Measurements from ENCODE around the gene C22orf23.

DNA sequence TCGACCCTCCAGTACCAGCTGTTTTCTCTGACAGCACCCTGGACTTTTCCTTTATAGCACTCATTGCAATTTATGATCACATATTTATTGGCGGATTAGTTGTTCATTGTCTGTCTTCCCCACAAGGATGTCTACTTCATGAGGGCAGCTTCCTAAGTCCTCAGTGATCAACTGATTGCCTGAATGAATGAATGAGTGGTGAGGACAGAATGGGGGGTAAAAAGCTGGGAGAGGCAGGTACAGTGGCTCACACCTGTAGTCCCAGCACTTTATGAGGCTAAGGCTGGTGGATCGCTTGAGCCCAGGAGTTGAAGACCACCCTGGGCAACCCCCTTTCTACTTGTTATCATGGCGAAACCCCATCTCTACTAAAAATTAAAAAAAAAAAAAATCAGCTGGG lies 42.1 kb upstream of the C22orf23 start:
- TF ChIP-seq, protein P1, sequence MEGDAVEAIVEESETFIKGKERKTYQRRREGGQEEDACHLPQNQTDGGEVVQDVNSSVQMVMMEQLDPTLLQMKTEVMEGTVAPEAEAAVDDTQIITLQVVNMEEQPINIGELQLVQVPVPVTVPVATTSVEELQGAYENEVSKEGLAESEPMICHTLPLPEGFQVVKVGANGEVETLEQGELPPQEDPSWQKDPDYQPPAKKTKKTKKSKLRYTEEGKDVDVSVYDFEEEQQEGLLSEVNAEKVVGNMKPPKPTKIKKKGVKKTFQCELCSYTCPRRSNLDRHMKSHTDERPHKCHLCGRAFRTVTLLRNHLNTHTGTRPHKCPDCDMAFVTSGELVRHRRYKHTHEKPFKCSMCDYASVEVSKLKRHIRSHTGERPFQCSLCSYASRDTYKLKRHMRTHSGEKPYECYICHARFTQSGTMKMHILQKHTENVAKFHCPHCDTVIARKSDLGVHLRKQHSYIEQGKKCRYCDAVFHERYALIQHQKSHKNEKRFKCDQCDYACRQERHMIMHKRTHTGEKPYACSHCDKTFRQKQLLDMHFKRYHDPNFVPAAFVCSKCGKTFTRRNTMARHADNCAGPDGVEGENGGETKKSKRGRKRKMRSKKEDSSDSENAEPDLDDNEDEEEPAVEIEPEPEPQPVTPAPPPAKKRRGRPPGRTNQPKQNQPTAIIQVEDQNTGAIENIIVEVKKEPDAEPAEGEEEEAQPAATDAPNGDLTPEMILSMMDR (IDR thresholded peaks at IDR 0.05; ENCODE audit: low read depth, low read length), result no peak
- no peak for TF ChIP-seq EZH2phosphoT487 (IDR thresholded peaks at IDR 0.05; ENCODE audit: low read depth)
